Measurements from ENCODE around the gene ZMPSTE24.
"Not testable (repeated sequence)": the region's sequence is repeated elsewhere in the genome, so short reads cannot be mapped to it uniquely, and the experiment has no call there.

The ZMPSTE24 gene

DNA sequence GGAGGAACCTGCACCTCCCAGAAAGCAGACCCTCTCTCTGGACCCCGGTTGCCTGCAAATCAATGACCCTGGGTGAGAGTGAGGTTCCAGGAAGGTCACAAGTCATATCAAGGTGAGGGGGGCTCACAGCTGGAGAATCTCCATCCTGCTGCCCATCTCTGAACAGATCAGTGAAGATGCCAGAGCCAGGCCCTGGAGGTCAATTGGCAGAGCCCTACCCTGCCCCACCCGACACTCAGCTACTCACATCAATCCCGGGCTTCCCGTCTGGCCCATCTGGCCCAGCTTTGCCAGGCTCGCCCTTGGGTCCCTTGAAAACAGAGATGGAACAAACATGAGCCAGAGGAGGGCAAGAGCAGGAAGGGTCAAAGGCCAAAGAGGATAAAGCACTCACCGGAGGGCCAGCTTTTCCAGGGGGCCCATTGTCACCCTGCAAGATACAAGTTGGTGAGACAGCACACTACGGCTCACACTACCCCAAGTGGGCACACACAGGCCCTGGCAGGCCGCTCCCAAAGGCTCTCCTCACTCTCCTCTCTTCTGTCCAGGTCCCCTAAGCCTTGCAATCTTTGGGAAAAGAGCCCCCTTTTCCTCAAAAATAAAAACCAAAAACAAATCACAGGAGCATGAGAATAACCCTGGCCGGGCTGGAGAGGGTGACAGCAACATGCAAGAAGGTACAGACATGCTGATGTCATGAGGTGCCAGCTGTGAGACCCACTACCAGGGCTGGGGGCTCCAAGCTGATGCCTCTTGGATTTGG is 56.1 kb downstream of the ZMPSTE24 start:
- WGBS, result 87% methylated on average over 9 of the region's 9 CpGs
- Histone ChIP-seq H3K9me3 (ENCODE audit: insufficient read depth, low read depth, low read length) (no peaks in the 10 kb centered on the region), H3K27ac (ENCODE audit: low read depth, low read length) (no peak overlapping the region), H3K4me1 (ENCODE audit: insufficient read depth, low read length) (peaks cover 16% of the 10 kb centered on the region), H3K9ac (ENCODE audit: low read depth, low read length) (no peak overlapping the region), H3K36me3 (ENCODE audit: insufficient read depth, low read length) (no peaks in the 10 kb centered on the region), H3K27me3 (ENCODE audit: insufficient read depth, low read length) (peaks cover 61% of the 10 kb centered on the region), H3K4me3 (ENCODE audit: low read length) (no peak overlapping the region)

GRCh38 chr1:40314721-40315238 is 56.7 kb downstream of the ZMPSTE24 start:
- WGBS, result 18% methylated on average over 13 of the region's 13 CpGs
- no peaks in the 10 kb centered on the region for H3K36me3 ChIP-seq (ENCODE audit: insufficient read depth, low read length)
- H3K4me1 ChIP-seq (ENCODE audit: insufficient read depth, low read length), result peaks cover 16% of the 10 kb centered on the region
- H3K9me3 ChIP-seq (ENCODE audit: insufficient read depth, low read depth, low read length), result no peaks in the 10 kb centered on the region
- peak overlapping the region; percentile 66; the same call in 1 of the 2 replicates for H3K9ac ChIP-seq (ENCODE audit: low read depth, low read length)
- H3K4me3 ChIP-seq (ENCODE audit: low read length), result peak overlapping the region; percentile 57
- H3K27ac ChIP-seq (ENCODE audit: low read depth, low read length), result peak overlapping the region; percentile 54; the same call in 1 of the 2 replicates
- H3K27me3 ChIP-seq (ENCODE audit: insufficient read depth, low read length), result peaks cover 65% of the 10 kb centered on the region

- Histone ChIP-seq H3K4me3 (ENCODE audit: low read length) (peak overlapping the region; percentile 57), H3K9ac (ENCODE audit: low read depth, low read length) (peak overlapping the region; percentile 66; the same call in 1 of the 2 replicates), H3K27ac (ENCODE audit: low read depth, low read length) (peak overlapping the region; percentile 54; the same call in 1 of the 2 replicates), H3K27me3 (ENCODE audit: insufficient read depth, low read length) (peaks cover 65% of the 10 kb centered on the region), H3K36me3 (ENCODE audit: insufficient read depth, low read length) (no peaks in the 10 kb centered on the region), H3K4me1 (ENCODE audit: insufficient read depth, low read length) (peaks cover 16% of the 10 kb centered on the region), H3K9me3 (ENCODE audit: insufficient read depth, low read depth, low read length) (no peaks in the 10 kb centered on the region)
- WGBS, result under 1% methylated on average over 41 of the region's 42 CpGs
Measured at GRCh38 chr1:40315239-40315794, 57.3 kb downstream of the ZMPSTE24 start.

- Histone ChIP-seq H3K9ac (ENCODE audit: low read depth, low read length) (peak overlapping the region; percentile 33; the same call in 1 of the 2 replicates), H3K36me3 (ENCODE audit: insufficient read depth, low read length) (no peaks in the 10 kb centered on the region), H3K9me3 (ENCODE audit: insufficient read depth, low read depth, low read length) (no peaks in the 10 kb centered on the region), H3K4me1 (ENCODE audit: insufficient read depth, low read length) (peaks cover 16% of the 10 kb centered on the region), H3K27ac (ENCODE audit: low read depth, low read length) (no peak overlapping the region), H3K4me3 (ENCODE audit: low read length) (peak overlapping the region; percentile 57), H3K27me3 (ENCODE audit: insufficient read depth, low read length) (peaks cover 65% of the 10 kb centered on the region)
- WGBS, result 3% methylated on average over 40 of the region's 41 CpGs
Measured at GRCh38 chr1:40315795-40316594, 58.0 kb downstream of the ZMPSTE24 start.

DNA sequence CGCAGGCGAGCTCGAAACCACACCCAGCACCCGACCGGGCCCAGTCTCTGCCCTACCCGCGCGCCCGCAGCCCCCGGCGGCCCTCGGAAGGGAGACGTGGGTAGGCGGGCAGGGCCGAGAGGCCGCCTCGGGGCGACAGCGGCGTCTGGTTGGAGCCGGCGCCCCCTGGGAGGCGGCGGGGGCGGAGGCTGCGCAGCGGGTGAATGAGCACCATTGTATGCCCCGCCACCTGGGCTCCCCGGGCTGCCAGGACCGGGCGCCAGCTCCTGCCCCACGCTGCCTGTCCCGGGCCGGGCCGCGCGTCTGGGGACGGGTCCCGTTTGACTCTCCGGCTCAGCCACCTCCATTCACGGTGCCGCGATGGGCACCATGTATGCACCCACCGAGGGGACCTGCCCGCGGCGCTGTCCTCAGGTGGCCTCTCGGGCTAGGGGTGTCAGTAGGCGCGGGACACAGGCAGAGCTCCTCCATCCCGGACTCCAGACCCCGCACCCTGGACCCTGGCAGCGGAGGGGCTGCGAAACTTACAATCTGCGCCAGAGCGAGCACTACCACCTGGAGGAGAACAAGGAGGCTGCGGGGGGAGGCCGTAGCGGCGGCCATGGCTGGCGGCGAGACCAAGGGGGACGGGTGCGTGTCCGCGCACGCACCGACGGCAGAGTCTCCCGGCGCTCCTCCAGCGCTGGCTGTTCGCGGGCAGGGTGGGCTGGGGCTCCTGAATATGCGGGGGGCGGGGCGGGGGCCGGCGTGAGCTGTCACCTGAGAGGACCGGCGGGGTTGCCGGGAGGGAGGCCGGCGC is 58.8 kb downstream of the ZMPSTE24 start, which contains the start of gene COL9A2:
COL9A2 (minus strand) TSS at position 692 of the 799 bp plus-strand sequence; CDS start at position 603, 89 bp downstream.
- H3K27ac ChIP-seq (ENCODE audit: low read depth, low read length), result no peak within 1 kb of the TSS
- peak within 1 kb of the TSS; percentile 57 for H3K4me3 ChIP-seq (ENCODE audit: low read length)
- H3K36me3 ChIP-seq (ENCODE audit: insufficient read depth, low read length), result no peaks in the 10 kb centered on the region
- H3K9ac ChIP-seq (ENCODE audit: low read depth, low read length), result peak within 1 kb of the TSS; percentile 22; the same call in 1 of the 2 replicates
- no peaks in the 10 kb centered on the region for H3K9me3 ChIP-seq (ENCODE audit: insufficient read depth, low read depth, low read length)
- WGBS, result 2% methylated on average over 84 of the region's 84 CpGs
- H3K4me1 ChIP-seq (ENCODE audit: insufficient read depth, low read length), result peaks cover 16% of the 10 kb centered on the region
- H3K27me3 ChIP-seq (ENCODE audit: insufficient read depth, low read length), result peaks cover 65% of the 10 kb centered on the region

DNA sequence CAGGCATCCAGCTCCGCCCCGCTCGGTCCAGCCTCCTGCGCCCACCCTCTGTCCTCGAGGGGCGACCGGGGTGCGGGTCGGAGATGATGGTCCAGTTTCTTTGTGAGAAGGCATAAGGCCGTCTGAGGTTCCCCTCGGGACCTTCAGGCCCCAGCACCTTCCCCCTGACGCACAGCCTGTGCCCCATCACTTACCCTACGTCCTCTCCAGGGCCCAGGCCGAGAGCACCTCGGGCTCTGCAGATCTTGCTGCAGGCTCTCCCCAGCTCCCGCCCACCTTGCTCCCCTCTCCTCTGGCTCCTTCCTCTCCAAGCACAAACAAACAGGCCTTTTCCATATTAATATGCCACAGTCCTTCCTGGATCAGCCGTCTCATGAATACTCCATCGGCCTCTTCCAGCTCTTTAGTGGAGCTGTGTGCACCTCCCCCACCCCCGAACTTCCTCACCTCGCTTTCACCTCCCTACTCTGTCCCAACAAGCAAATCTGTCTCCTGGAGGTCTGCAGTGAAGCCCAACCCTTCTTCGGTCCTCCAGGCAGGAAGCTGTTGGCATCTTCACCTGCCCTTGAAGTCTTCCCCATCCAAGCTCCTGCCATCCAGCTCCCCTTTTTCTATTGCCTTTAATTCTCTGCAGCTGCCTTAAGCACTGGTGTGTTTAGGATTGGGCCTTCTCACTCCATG is 59.5 kb downstream of the ZMPSTE24 start:
- Histone ChIP-seq H3K9me3 (ENCODE audit: insufficient read depth, low read depth, low read length) (no peaks in the 10 kb centered on the region), H3K4me1 (ENCODE audit: insufficient read depth, low read length) (peaks cover 16% of the 10 kb centered on the region), H3K36me3 (ENCODE audit: insufficient read depth, low read length) (no peaks in the 10 kb centered on the region), H3K9ac (ENCODE audit: low read depth, low read length) (no peak overlapping the region), H3K27me3 (ENCODE audit: insufficient read depth, low read length) (peaks cover 64% of the 10 kb centered on the region), H3K27ac (ENCODE audit: low read depth, low read length) (no peak overlapping the region), H3K4me3 (ENCODE audit: low read length) (peak overlapping the region; percentile 57)
- 13% methylated on average over 21 of the region's 21 CpGs for WGBS

DNA sequence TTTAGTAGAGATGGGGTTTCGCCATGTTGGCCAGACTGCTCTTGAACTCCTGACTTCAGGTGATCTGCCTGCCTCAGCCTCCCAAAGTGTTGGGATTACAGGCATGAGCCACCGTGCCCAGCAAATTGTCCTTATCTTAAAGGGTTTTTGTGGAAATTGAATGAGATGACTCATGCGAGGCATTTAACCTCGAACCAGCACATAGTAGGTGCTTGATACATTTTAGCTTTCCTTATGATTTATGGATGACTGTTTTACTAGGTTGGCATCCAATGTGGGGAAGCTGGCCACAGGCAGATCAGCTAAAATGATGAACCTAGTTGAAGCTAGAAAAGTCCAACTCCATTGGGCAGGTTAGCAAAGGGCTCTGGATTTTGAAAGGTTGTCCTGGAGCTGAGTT is 60.4 kb downstream of the ZMPSTE24 start:
- Histone ChIP-seq H3K36me3 (ENCODE audit: insufficient read depth, low read length) (no peaks in the 10 kb centered on the region), H3K4me3 (ENCODE audit: low read length) (no peak overlapping the region), H3K27me3 (ENCODE audit: insufficient read depth, low read length) (peaks cover 59% of the 10 kb centered on the region), H3K9me3 (ENCODE audit: insufficient read depth, low read depth, low read length) (no peaks in the 10 kb centered on the region), H3K9ac (ENCODE audit: low read depth, low read length) (no peak overlapping the region), H3K4me1 (ENCODE audit: insufficient read depth, low read length) (peaks cover 16% of the 10 kb centered on the region), H3K27ac (ENCODE audit: low read depth, low read length) (no peak overlapping the region)
- 94% methylated on average over 4 of the region's 4 CpGs for WGBS

DNA sequence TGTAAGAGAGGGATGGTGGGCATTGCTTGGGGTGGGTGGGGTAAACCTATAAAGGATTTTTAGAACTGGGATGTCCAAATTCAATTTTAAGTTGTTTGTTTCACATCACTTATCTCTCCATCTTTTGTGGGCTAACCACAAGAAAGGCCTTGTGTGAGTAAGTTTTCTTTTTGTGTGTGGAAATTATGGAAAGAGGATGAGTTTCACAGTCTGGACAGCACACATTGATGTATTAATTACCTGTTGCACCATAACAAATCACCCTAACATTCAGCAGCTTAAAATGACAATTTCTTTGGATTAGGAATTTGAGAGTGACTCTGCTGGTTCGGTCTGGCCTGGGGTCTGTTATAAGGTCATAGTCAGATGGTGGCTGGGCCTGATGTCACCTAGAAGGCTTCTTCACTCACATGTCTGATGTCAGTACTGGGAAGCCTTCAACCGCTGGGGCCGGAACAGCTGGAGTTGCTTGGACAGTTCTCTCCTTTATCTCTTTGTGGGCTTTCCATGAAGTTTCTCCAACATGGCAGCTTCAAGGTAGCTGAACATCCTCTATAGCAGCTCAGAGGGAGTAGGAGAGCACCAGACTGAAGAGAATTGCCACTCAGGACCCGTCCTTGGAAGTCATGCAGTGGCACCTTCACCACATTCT is 61.1 kb downstream of the ZMPSTE24 start:
- H3K27me3 ChIP-seq (ENCODE audit: insufficient read depth, low read length), result peaks cover 57% of the 10 kb centered on the region
- 91% methylated on average over 4 of the region's 4 CpGs for WGBS
- no peak overlapping the region for H3K9ac ChIP-seq (ENCODE audit: low read depth, low read length)
- H3K4me3 ChIP-seq (ENCODE audit: low read length), result no peak overlapping the region
- H3K27ac ChIP-seq (ENCODE audit: low read depth, low read length), result no peak overlapping the region
- H3K4me1 ChIP-seq (ENCODE audit: insufficient read depth, low read length), result peaks cover 13% of the 10 kb centered on the region
- H3K9me3 ChIP-seq (ENCODE audit: insufficient read depth, low read depth, low read length), result no peaks in the 10 kb centered on the region
- no peaks in the 10 kb centered on the region for H3K36me3 ChIP-seq (ENCODE audit: insufficient read depth, low read length)

DNA sequence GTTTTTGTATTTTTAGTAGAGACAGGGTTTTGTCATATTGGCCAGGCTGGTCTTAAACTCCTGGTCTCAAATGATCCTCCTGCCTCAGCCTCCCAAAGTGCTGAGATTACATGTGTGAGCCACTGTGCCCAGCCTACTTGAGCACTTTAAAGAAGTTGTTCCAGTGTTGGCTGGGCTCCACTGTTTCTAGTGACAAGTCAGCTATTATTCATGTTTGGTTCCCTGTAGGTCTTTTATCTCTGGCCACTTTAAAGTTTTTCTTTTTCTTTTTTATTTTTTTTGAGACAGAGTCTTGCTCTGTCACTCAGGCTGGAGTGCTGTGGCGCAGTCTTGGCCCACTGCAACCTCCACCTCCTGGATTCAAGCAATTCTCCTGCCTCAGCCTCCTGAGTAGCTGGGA is 73.4 kb downstream of the ZMPSTE24 start:
- H3K9ac ChIP-seq (ENCODE audit: low read depth, low read length); H3K4me3 ChIP-seq (ENCODE audit: low read length); H3K27me3 ChIP-seq (ENCODE audit: insufficient read depth, low read length); H3K36me3 ChIP-seq (ENCODE audit: insufficient read depth, low read length); H3K4me1 ChIP-seq (ENCODE audit: insufficient read depth, low read length); H3K27ac ChIP-seq (ENCODE audit: low read depth, low read length); H3K9me3 ChIP-seq (ENCODE audit: insufficient read depth, low read depth, low read length): not testable (repeated sequence)
- 0% methylated on average over 1 of the region's 1 CpG for WGBS

Data from HUES64 (cell line).